ENCODE data around the gene EVI5L. TPM values are rescaled to one million over a fixed set of nuclear protein-coding genes. Genes with fewer than 3 reads are reported as not detected.
"Not testable (repeated sequence)": the region's sequence is repeated elsewhere in the genome, so short reads cannot be mapped to it uniquely, and the experiment has no call there.

The EVI5L gene
- total and polyA plus RNA-seq, 4 donors: 1.4 to 5.0 (median 4.4) TPM

- not testable (repeated sequence) for H3K27me3 ChIP-seq (ENCODE audit: control insufficient read depth in 4 of 4, insufficient read depth in 4 of 4, low read length in 3 of 4); DNase-seq (ENCODE audit: low spot score); H3K9ac ChIP-seq (ENCODE audit: low read depth in 1 of 2, low read length in 2 of 2); H3K4me1 ChIP-seq (ENCODE audit: control insufficient read depth in 4 of 4, insufficient read depth in 4 of 4, low read length in 3 of 4); H3K27ac ChIP-seq (ENCODE audit: low read depth in 1 of 2, low read length in 2 of 2); H3K4me3 ChIP-seq (ENCODE audit: low read depth in 1 of 3, low read length in 3 of 3); H3K36me3 ChIP-seq (ENCODE audit: control insufficient read depth in 4 of 4, insufficient read depth in 3 of 4, low read depth in 1 of 4, low read length in 3 of 4); H3K9me3 ChIP-seq (ENCODE audit: control insufficient read depth in 4 of 4, low read length in 3 of 4)
- WGBS: 85% methylated on average over 7 of the region's 7 CpGs
Observed at GRCh38 chr19:7792701-7793100, 37.3 kb upstream of the EVI5L start.

- H3K36me3 ChIP-seq (ENCODE audit: control insufficient read depth in 4 of 4, insufficient read depth in 3 of 4, low read depth in 1 of 4, low read length in 3 of 4): no peaks in the 10 kb centered on the region
- H3K27ac ChIP-seq (ENCODE audit: low read depth in 1 of 2, low read length in 2 of 2): no peak overlapping the region
- no peak overlapping the region for H3K4me3 ChIP-seq (ENCODE audit: low read depth in 1 of 3, low read length in 3 of 3)
- H3K9me3 ChIP-seq (ENCODE audit: control insufficient read depth in 4 of 4, low read length in 3 of 4): no peaks in the 10 kb centered on the region
- TF ChIP-seq SP1 (IDR thresholded peaks at IDR 0.05) (no peak), TAF1 (conservative IDR thresholded peaks at IDR 0.05) (no peak), RAD21 (IDR thresholded peaks at IDR 0.05) (no peak), MAX (IDR thresholded peaks at IDR 0.05) (no peak), YY1 (IDR thresholded peaks at IDR 0.05) (no peak), FOXA1 (IDR thresholded peaks at IDR 0.05) (no peak), FOXA2 (IDR thresholded peaks at IDR 0.05) (no peak), HNF4G (IDR thresholded peaks at IDR 0.05) (no peak), GABPA (IDR thresholded peaks at IDR 0.05 in 1 of 2, conservative IDR thresholded peaks at IDR 0.05 in 1 of 2) (no peak), NR2F2 (IDR thresholded peaks at IDR 0.05) (no peak)
- TF ChIP-seq, protein P1, sequence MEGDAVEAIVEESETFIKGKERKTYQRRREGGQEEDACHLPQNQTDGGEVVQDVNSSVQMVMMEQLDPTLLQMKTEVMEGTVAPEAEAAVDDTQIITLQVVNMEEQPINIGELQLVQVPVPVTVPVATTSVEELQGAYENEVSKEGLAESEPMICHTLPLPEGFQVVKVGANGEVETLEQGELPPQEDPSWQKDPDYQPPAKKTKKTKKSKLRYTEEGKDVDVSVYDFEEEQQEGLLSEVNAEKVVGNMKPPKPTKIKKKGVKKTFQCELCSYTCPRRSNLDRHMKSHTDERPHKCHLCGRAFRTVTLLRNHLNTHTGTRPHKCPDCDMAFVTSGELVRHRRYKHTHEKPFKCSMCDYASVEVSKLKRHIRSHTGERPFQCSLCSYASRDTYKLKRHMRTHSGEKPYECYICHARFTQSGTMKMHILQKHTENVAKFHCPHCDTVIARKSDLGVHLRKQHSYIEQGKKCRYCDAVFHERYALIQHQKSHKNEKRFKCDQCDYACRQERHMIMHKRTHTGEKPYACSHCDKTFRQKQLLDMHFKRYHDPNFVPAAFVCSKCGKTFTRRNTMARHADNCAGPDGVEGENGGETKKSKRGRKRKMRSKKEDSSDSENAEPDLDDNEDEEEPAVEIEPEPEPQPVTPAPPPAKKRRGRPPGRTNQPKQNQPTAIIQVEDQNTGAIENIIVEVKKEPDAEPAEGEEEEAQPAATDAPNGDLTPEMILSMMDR (IDR thresholded peaks at IDR 0.05; ENCODE audit: low read depth, low read length, missing input control): no peak
- TF ChIP-seq, protein P2, sequence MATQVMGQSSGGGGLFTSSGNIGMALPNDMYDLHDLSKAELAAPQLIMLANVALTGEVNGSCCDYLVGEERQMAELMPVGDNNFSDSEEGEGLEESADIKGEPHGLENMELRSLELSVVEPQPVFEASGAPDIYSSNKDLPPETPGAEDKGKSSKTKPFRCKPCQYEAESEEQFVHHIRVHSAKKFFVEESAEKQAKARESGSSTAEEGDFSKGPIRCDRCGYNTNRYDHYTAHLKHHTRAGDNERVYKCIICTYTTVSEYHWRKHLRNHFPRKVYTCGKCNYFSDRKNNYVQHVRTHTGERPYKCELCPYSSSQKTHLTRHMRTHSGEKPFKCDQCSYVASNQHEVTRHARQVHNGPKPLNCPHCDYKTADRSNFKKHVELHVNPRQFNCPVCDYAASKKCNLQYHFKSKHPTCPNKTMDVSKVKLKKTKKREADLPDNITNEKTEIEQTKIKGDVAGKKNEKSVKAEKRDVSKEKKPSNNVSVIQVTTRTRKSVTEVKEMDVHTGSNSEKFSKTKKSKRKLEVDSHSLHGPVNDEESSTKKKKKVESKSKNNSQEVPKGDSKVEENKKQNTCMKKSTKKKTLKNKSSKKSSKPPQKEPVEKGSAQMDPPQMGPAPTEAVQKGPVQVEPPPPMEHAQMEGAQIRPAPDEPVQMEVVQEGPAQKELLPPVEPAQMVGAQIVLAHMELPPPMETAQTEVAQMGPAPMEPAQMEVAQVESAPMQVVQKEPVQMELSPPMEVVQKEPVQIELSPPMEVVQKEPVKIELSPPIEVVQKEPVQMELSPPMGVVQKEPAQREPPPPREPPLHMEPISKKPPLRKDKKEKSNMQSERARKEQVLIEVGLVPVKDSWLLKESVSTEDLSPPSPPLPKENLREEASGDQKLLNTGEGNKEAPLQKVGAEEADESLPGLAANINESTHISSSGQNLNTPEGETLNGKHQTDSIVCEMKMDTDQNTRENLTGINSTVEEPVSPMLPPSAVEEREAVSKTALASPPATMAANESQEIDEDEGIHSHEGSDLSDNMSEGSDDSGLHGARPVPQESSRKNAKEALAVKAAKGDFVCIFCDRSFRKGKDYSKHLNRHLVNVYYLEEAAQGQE (IDR thresholded peaks at IDR 0.05): no peak
- no peak overlapping the region for H3K9ac ChIP-seq (ENCODE audit: low read depth in 1 of 2, low read length in 2 of 2)
- H3K27me3 ChIP-seq (ENCODE audit: control insufficient read depth in 4 of 4, insufficient read depth in 4 of 4, low read length in 3 of 4): peaks cover 0 to 2% (median 0%) of the 10 kb centered on the region in 4 donors
- WGBS: 84% methylated on average over 3 of the region's 3 CpGs
- DNase-seq (ENCODE audit: low spot score): no peak
- peaks cover 0 to 5% (median 2%) of the 10 kb centered on the region in 4 donors for H3K4me1 ChIP-seq (ENCODE audit: control insufficient read depth in 4 of 4, insufficient read depth in 4 of 4, low read length in 3 of 4)
Observed at GRCh38 chr19:7793493-7793892, 36.5 kb upstream of the EVI5L start.

GRCh38 chr19:7795555-7796161 is 34.4 kb upstream of the EVI5L start:
- Histone ChIP-seq H3K9ac (ENCODE audit: low read depth in 1 of 2, low read length in 2 of 2) (no peak overlapping the region), H3K4me1 (ENCODE audit: control insufficient read depth in 4 of 4, insufficient read depth in 4 of 4, low read length in 3 of 4) (peaks cover 0 to 8% (median 2%) of the 10 kb centered on the region in 4 donors), H3K27ac (ENCODE audit: low read depth in 1 of 2, low read length in 2 of 2) (no peak overlapping the region), H3K4me3 (ENCODE audit: low read depth in 1 of 3, low read length in 3 of 3) (no peak overlapping the region), H3K36me3 (ENCODE audit: control insufficient read depth in 4 of 4, insufficient read depth in 3 of 4, low read depth in 1 of 4, low read length in 3 of 4) (no peaks in the 10 kb centered on the region), H3K9me3 (ENCODE audit: control insufficient read depth in 4 of 4, low read length in 3 of 4) (no peaks in the 10 kb centered on the region), H3K27me3 (ENCODE audit: control insufficient read depth in 4 of 4, insufficient read depth in 4 of 4, low read length in 3 of 4) (no peaks in the 10 kb centered on the region)
- DNase-seq (ENCODE audit: low spot score): no peak
- 78% methylated on average over 8 of the region's 8 CpGs for WGBS
- TF ChIP-seq MAX (IDR thresholded peaks at IDR 0.05): no peak
- TF ChIP-seq HNF4A (conservative IDR thresholded peaks at IDR 0.05): no peak
- no peak for TF ChIP-seq SP1 (IDR thresholded peaks at IDR 0.05)
- no peak for TF ChIP-seq FOXA1 (IDR thresholded peaks at IDR 0.05)
- TF ChIP-seq FOXA2 (IDR thresholded peaks at IDR 0.05): no peak
- TF ChIP-seq ATF3 (IDR thresholded peaks at IDR 0.05): no peak
- TF ChIP-seq, protein P1 (IDR thresholded peaks at IDR 0.05; ENCODE audit: low read depth, low read length, missing input control): no peak
- no peak for TF ChIP-seq TAF1 (conservative IDR thresholded peaks at IDR 0.05)
- TF ChIP-seq, protein P2 (IDR thresholded peaks at IDR 0.05): no peak
